ENCODE data around the gene WDR45.

The WDR45 gene

GRCh38 chrX:49064735-49065134 is 15.0 kb downstream of the WDR45 start:
- DNase-seq (ENCODE audit: low read depth in 1 of 2, low spot score in 1 of 2), result no peak
- TF ChIP-seq GABPA (IDR thresholded peaks at IDR 0.05; ENCODE audit: low read depth) (no peak), REST (IDR thresholded peaks at IDR 0.05; ENCODE audit: insufficient replicate concordance, low read depth) (no peak), SPI1 (IDR thresholded peaks at IDR 0.05; ENCODE audit: borderline replicate concordance, low read depth) (no peak), POLR2AphosphoS5 (IDR thresholded peaks at IDR 0.05; ENCODE audit: low read depth) (no peak), CTCF (IDR thresholded peaks at IDR 0.05; ENCODE audit: insufficient read depth, low read length) (no peak)
- no peak overlapping the region for H3K27ac ChIP-seq (replicated peaks)

GRCh38 chrX:49064303-49064702 is 15.4 kb downstream of the WDR45 start:
- Histone ChIP-seq H3K4me3 (replicated peaks; ENCODE audit: insufficient read depth, low read length) (no peak overlapping the region), H3K27me3 (ENCODE audit: insufficient read depth, poor library complexity, severe bottlenecking) (no peaks in the 10 kb centered on the region), H3K27ac (replicated peaks) (no peak overlapping the region)
- TF ChIP-seq SPI1 (IDR thresholded peaks at IDR 0.05; ENCODE audit: borderline replicate concordance, low read depth) (no peak), REST (IDR thresholded peaks at IDR 0.05; ENCODE audit: insufficient replicate concordance, low read depth) (no peak), GABPA (IDR thresholded peaks at IDR 0.05; ENCODE audit: low read depth) (no peak), POLR2AphosphoS5 (IDR thresholded peaks at IDR 0.05; ENCODE audit: low read depth) (no peak), CTCF (IDR thresholded peaks at IDR 0.05; ENCODE audit: insufficient read depth, low read length) (no peak)
- no peak for DNase-seq (ENCODE audit: low read depth in 1 of 2, low spot score in 1 of 2)

More at GRCh38 chrX:49064735-49065134, 15.0 kb downstream of the WDR45 start:
- Histone ChIP-seq H3K27me3 (ENCODE audit: insufficient read depth, poor library complexity, severe bottlenecking) (no peaks in the 10 kb centered on the region), H3K4me3 (replicated peaks; ENCODE audit: insufficient read depth, low read length) (no peak overlapping the region)

- H3K4me3 ChIP-seq (replicated peaks; ENCODE audit: insufficient read depth, low read length), result no peak overlapping the region
- H3K27ac ChIP-seq (replicated peaks), result no peak overlapping the region
- no peaks in the 10 kb centered on the region for H3K27me3 ChIP-seq (ENCODE audit: insufficient read depth, poor library complexity, severe bottlenecking)
- no peak for DNase-seq (ENCODE audit: low read depth in 1 of 2, low spot score in 1 of 2)
- TF ChIP-seq CTCF (IDR thresholded peaks at IDR 0.05; ENCODE audit: insufficient read depth, low read length) (no peak), REST (IDR thresholded peaks at IDR 0.05; ENCODE audit: insufficient replicate concordance, low read depth) (no peak), SPI1 (IDR thresholded peaks at IDR 0.05; ENCODE audit: borderline replicate concordance, low read depth) (no peak), POLR2AphosphoS5 (IDR thresholded peaks at IDR 0.05; ENCODE audit: low read depth) (no peak), GABPA (IDR thresholded peaks at IDR 0.05; ENCODE audit: low read depth) (no peak)
These were observed 16.0 kb downstream of the WDR45 start for GRCh38 chrX:49063715-49064114.

All from HL-60 (cell line).